Measurements from ENCODE around the gene PECR. TPM values are rescaled to one million over a fixed set of nuclear protein-coding genes. Genes with fewer than 3 reads are reported as not detected.

Gene PECR
- total and polyA plus RNA-seq, 2 of the 13 experiments (the other 11 are each of a cell fraction or from before 2014, with no cell fraction given), result 151 to 153 TPM

GRCh38 chr2:216098421-216099334 lies 17.1 kb upstream of the PECR start (continued):
- TF ChIP-seq ZNF414 (CRISPR knock-in tag; IDR thresholded peaks at IDR 0.05), result no peak
- TF ChIP-seq POLR2AphosphoS2 (IDR thresholded peaks at IDR 0.05; ENCODE audit: low read depth, low read length), result no peak
- no peak for TF ChIP-seq TRIM24 (CRISPR knock-in tag; IDR thresholded peaks at IDR 0.05)
- TF ChIP-seq ZNF678 (CRISPR knock-in tag; IDR thresholded peaks at IDR 0.05), result no peak
- no peak for TF ChIP-seq SP2 (CRISPR knock-in tag; IDR thresholded peaks at IDR 0.05)
- no peak for TF ChIP-seq ERF (CRISPR knock-in tag; IDR thresholded peaks at IDR 0.05)
- no peak for TF ChIP-seq SRF (IDR thresholded peaks at IDR 0.05; ENCODE audit: low read depth, low read length)
- TF ChIP-seq ZNF18 (CRISPR knock-in tag; IDR thresholded peaks at IDR 0.05; ENCODE audit: insufficient replicate concordance), result no peak
- no peak for TF ChIP-seq PRDM15 (CRISPR knock-in tag; IDR thresholded peaks at IDR 0.05)
- TF ChIP-seq ZNF713 (CRISPR knock-in tag; IDR thresholded peaks at IDR 0.05), result no peak
- TF ChIP-seq ZNF34 (CRISPR knock-in tag; IDR thresholded peaks at IDR 0.05; ENCODE audit: borderline replicate concordance), result no peak
- no peak for TF ChIP-seq BCLAF1 (IDR thresholded peaks at IDR 0.05)
- TF ChIP-seq ZNF282 (IDR thresholded peaks at IDR 0.05; ENCODE audit: partially characterized antibody), result peak; percentile 72
- TF ChIP-seq KDM5B (CRISPR knock-in tag; IDR thresholded peaks at IDR 0.05; ENCODE audit: borderline replicate concordance), result no peak
- TF ChIP-seq TBX2 (CRISPR knock-in tag; IDR thresholded peaks at IDR 0.05; ENCODE audit: borderline replicate concordance), result no peak
- TF ChIP-seq SP1 (IDR thresholded peaks at IDR 0.05), result 0 out of 2 replicates have a peak, but pooled peaks have one; percentile 46
- no peak for TF ChIP-seq SP1 (CRISPR knock-in tag; IDR thresholded peaks at IDR 0.05)
- peak; percentile 75; the same call in 1 of the 2 replicates for TF ChIP-seq ZNF207 (IDR thresholded peaks at IDR 0.05; ENCODE audit: borderline replicate concordance)
- TF ChIP-seq PHB2 (IDR thresholded peaks at IDR 0.05; ENCODE audit: partially characterized antibody), result peak; percentile 80
- TF ChIP-seq ATF7-NPFF (CRISPR knock-in tag; IDR thresholded peaks at IDR 0.05; ENCODE audit: low read depth), result no peak
- no peak for TF ChIP-seq ZNF878 (CRISPR knock-in tag; IDR thresholded peaks at IDR 0.05)
